Activated naive CD4-positive, alpha-beta T cell treated with anti-CD3 and anti-CD28 coated beads, Interleukin-2, amount 10 ng/mL, durations not matched to agents 5 hours and 36 hours (primary cell): ENCODE measurements around the gene TNFRSF8. TPM values are rescaled to one million over a fixed set of nuclear protein-coding genes. Genes with fewer than 3 reads are reported as not detected.

Source experiments
- microRNA-seq: library from miRNA; unstranded; fragments of <30 nt; microRNA quantifications from one replicate; pipeline ENCODE4 v1.2.0, GENCODE V29; 2022; ENCODE audit warnings: borderline microRNAs expressed, borderline replicate concordance
- total RNA-seq, 2 experiments: library from RNA; stranded (reverse); gene quantifications; one replicate each; pipeline ENCODE4 v1.2.3, GENCODE V29; 2021

The TNFRSF8 gene
- total RNA-seq, result 1 to 10 TPM; 1.3 to 1.7 TPM

DNA sequence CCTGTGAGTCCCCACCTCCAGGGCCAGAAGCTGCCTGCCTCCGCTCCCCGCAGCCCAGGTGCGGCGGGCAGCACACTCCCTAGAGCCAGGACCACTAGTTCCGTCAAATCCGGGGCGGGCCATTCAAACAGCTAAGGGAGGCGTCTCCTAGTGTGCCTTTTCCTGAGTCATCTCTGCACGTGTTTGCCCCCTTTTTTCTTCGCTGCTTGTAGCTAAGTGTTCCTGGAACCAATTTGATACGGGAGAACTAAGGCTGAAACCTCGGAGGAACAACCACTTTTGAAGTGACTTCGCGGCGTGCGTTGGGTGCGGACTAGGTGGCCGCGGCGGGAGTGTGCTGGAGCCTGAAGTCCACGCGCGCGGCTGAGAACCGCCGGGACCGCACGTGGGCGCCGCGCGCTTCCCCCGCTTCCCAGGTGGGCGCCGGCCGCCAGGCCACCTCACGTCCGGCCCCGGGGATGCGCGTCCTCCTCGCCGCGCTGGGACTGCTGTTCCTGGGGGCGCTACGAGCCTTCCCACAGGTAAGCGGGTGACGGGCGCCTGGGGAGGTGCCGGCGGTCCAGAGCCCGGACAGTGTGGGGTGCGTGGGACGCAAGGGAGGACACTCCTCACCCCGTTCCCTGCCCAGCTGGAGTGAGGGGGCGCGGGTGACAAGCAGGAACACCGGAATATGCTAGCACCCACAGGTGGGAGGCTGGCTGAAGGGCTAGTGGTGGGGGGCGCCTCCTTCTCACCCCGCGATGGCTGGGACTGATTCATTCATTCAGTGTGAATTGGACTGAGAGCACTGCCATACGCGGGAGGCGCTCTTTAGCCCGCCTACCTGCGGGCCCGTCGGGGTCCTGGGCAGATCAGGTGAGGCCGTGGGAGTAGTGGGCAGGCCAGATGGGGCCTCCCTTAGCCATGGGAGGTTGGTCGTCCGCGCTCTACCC lies at the start of gene TNFRSF8:
TSS of gene TNFRSF8 (plus strand) at position 163 of the 932 bp plus-strand sequence. CDS start at position 459, 296 bp downstream.

DNA sequence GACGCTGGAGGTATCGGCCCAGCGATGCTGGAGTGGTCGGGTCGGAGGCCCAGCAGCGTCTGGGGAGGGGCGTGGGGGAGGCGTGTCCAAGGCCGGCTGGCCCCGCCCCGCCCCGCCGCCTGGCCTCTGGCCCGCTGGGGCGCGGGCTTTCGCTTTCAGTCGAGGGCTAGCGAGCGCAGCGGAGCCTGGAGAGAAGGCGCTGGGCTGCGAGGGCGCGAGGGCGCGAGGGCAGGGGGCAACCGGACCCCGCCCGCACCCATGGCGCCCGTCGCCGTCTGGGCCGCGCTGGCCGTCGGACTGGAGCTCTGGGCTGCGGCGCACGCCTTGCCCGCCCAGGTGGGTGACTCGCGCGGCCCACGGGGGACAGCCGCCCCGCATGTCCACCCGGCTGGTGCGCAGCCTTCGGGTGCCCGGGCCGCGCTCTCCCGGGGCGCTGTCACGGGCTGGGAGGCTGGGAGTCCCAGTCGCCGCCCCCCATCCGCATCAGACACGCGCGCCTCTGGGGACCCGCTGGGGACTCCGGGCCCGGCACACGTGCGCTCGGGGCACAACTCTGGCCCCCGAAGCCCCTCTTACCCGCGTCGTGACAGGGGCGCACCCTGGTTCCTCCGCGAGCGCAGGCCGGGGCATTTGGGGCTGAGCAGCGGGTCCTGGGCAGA lies 103.9 kb downstream of the TNFRSF8 start, which contains the start of gene TNFRSF1B:
TSS of gene TNFRSF1B (plus strand) at position 158 of the 659 bp plus-strand sequence. CDS start at position 259, 101 bp downstream.

Small RNA genes within 50 kb of the gene (microRNA-seq; reads per million reads assigned to microRNA genes)
- 0.63 reads per million for gene MIR4632
- gene MIR6729, result 0.83 reads per million
- 1.5 reads per million for gene MIR7846

Other genes with a start within 250 kb of the TNFRSF8 start
- gene NPPA, start 215.5 kb upstream of the TNFRSF8 start, total RNA-seq, result not detected
- gene NPPB, start 204.4 kb upstream of the TNFRSF8 start, total RNA-seq, result not detected
- gene KIAA2013, start 136.9 kb upstream of the TNFRSF8 start, total RNA-seq, result 10 to 100 TPM; 30.9 to 32.8 TPM
- 10 to 100 TPM; 11.8 to 13.9 TPM for gene PLOD1, start 128.6 kb upstream of the TNFRSF8 start, total RNA-seq
- 10 to 100 TPM; 39.0 to 44.4 TPM for gene MFN2, start 82.9 kb upstream of the TNFRSF8 start, total RNA-seq
- gene MIIP, start 43.8 kb upstream of the TNFRSF8 start, total RNA-seq, result 10 to 100 TPM; 42.1 TPM
- 100 to 1,000 TPM; 229 to 238 TPM for gene TNFRSF1B, start 103.7 kb downstream of the TNFRSF8 start, total RNA-seq
- 10 to 100 TPM; 31.4 to 36.8 TPM for gene VPS13D, start 166.7 kb downstream of the TNFRSF8 start, total RNA-seq